Stimulated activated CD4-positive, alpha-beta T cell treated with anti-CD3 and anti-CD28 coated beads, Interleukin-1b, Interleukin-23, amount 100 ng/mL, for 4 hours (primary cell): ENCODE results near the gene YWHAQ.
"Not testable (repeated sequence)": the region's sequence is repeated elsewhere in the genome, so short reads cannot be mapped to it uniquely, and the experiment has no call there.

ENCODE experiments used
- DNase-seq, 2 donors: peaks; one replicate each; pipeline ENCODE4 v3.0.0-alpha.2; 2020; ENCODE audit warnings: low read depth in 2 of 2

Gene YWHAQ

DNA sequence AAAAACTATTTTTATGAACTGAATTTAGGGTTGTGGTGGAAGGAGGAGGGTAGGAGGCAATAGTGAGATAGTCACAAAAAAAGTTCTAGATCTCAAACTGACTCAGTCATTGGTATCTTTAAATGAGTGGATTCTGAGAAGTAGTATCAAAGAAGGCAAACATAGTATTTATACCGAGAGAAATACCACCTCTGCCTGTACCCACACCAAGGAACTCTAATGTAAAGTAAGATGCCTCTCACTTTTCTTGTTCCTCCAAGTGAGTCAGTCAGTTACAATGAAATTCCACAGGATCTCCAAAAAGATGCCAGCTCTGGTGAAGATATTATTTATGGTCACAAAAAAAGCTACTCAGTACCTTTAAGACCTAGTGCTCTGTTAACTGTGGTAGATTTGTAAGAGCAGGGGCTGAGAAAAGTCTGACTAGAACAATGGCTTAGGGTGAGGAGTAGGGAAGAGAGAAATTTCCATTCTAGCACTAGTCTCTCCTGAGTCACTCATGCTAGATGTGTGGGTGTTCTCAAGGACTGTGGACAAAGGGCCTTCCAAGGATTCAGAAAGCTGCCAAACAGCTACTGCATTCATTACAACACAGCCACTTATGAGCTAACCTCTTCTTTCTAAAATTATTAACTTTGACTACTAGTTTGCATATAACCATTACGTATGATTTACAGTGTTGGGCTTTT lies 36.3 kb downstream of the YWHAQ start:
- no peak for DNase-seq

DNA sequence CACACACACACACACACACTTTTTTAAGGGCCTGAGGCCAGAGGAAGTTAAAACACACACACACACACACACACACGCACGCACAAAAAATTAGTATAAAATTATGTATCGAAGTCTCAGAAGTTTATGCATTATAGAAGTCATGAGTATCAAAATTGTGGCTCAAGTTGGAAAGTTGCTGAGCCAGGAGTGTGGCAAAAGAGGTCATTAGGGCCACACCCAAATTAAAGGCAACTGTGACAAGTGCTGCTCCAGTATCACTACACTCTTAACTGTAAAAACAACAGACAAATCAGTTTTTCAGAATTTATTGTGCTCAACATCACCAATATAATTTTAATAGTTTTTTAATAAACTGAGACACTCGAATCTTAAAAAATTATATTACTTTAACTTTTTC lies 36.9 kb downstream of the YWHAQ start:
- no peak for DNase-seq

DNA sequence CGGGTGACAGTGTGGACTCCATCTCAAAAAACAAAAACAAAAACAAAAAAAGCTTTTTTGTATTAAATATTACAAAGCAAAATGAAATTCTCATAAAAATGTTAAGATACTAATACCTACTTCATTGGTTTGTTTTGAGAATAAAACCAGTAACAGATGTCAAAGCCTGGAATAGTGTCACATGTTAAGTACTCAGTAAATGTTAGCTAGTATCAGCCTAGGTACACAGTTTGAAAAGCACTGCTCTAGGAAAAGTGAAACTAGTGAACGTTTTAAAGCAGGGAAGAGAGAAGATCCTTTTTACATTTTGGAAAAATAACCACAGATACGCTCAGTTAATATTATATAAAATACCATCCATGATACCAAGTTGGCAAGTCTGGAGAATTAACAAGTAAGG lies 38.1 kb downstream of the YWHAQ start:
- DNase-seq = no peak

DNA sequence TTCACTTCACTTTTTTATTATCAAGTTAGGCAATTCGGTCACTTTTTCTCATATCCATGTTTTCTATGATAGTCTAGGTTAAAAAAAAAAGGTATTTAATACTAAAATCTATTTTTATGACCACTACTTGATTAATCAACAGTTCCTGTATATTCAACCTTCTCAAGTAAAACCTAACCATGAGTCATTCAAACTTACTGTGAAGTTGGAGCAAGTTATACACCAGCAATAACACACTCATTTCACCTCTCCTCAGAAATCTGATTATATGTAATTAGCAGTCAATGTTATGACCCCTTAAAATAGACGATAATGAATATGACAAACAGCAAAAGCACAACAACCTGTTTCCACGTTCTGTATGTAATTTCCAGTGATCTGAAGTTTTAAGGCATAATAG lies 40.2 kb downstream of the YWHAQ start:
- DNase-seq = no peak

DNA sequence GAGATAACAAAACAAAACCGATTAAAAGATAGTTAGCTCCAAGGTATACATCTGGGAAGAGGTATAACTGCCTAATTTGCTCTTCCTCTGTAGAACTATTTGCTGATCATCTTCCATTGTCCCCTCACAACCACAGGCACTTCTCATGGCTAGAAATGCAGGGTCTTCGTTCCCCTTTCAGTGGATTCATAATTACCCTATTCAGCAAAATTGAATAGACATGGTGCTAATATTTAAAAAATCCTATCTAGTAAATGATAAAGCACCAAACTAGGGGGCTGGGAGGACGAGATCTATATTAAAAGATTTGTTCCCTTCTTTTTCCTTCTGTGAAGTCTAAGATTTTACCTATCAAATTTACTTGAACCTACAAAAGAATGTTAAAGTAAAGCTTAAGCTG lies 44.3 kb downstream of the YWHAQ start:
- no peak for DNase-seq

DNA sequence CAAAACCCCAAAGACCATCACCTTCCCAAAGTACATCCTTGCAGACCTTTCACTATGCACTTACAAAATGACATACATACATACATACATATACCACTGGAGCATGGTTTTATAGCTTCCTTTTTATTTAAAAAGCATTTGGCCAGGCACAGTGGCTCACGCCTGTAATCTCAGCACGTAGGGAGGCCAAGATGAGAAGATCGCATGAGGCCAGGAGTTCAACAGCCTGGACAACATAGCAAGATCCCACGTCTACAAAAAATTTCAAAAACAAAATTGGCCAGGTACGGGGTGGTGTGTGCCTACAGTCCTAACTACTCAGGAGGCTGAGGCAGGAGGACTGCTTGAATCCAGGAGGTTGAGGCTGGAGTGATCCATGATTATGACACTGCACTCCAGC lies 45.3 kb downstream of the YWHAQ start:
- DNase-seq = no peak

DNA sequence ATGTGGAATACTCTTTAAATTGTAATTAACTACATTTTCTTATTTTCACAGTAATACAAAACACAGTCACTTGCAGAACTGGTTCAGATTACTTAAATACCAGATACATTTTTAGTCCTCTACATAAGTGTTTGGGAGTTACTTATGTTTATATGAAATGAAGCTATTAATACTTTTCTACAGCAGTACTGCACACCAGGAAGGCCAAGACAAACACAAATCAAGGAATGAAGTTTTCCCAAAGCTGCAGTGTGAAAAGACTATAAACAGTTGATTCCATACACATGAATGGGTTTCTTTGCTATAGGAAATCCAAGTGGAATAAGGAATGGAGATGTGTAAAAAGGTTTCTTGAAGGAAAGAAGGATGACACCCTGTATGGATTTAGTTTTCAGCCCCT lies 45.9 kb downstream of the YWHAQ start:
- DNase-seq = not testable (repeated sequence)

DNA sequence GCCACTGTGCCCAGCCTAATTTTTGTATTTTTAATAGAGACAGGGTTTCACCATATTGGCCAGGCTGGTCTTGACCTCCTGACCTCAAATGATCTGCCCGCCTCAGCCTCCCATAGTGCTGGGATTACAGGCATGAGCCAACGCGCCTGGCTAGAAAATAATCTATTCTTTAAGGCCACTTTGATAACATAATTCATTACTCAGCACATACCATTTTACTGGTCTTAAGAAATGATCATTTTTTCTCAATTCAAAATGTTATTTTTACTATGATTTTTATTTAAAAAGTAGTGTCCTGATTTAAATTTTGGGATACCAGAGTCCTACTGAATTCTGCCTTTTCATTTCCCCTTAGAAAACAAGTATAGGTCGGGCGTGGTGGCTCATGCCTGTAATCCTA lies 48.2 kb downstream of the YWHAQ start:
- no peak for DNase-seq

DNA sequence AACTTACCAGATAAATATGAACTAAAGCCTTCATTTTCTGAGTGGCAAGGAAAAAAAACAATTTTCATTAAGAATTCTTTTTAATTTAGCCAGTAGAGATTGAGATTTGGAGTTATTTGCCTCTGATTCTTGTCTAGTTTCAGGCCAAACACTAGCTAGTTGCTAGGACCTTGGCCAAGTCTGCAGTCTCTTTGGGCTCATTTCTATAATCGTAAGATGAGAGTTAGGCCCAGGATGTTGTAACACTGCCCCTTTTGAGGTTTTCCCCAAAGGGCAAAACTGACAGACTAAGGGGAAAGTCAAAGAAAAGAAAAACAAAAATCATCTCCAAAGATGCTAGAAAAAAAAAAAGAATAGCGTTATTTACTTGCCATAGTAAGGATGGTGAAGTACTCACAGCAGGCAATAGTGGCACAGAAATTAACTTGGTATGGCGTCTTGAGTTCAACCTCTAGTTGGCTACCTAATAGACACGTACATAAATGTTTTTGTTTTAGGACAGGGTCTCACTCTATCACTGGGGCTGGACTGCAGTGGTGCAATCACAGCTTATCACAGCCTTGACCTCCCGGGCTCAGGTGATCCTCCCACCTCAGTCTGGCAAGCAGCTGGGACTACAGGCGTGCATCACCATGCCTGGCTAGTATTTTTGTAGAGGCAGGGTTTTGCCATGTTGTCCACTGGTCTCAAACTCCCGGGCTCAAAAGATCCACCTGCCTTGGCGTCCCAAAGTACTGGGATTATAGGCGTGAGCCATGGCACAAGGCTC lies 52.1 kb downstream of the YWHAQ start:
- DNase-seq = no peak

DNA sequence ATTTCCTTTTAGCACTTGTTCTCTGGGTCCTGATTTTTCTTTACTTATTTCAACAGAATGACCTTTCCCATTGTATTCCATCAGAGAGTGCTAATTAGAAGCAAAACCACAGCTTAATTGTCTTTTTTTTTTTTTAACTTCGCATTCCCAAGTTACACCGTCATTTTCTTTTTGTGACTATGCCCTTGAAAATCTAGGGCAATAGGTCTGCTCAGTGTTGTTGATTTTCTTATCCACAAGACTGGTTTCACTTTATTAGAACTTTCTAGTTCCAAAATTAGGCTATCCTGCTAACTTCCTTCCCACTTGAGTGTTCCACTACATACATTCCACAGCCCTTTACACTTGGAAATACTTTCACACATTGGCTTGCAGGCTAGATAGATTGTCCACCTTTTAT lies 56.5 kb downstream of the YWHAQ start:
- DNase-seq = no peak

DNA sequence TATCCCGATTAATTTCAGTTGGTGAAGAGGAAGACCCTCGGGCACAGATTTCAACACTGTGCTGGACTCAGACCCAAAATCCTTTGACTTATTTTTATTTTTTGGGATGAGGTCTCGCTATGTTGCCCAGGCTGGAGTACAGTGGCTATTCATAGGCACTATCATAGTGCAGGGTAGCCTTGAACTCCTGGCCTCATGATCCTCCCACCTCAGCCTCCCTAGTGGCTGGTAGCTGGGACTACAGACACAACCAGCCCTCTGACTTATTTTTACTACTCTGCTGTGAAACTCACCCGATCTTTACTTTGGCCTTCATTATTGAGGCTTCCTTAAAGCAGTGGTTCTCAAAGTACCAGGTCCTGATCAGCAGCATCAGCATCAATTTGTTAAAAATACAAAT lies 57.0 kb downstream of the YWHAQ start:
- DNase-seq = no peak

DNA sequence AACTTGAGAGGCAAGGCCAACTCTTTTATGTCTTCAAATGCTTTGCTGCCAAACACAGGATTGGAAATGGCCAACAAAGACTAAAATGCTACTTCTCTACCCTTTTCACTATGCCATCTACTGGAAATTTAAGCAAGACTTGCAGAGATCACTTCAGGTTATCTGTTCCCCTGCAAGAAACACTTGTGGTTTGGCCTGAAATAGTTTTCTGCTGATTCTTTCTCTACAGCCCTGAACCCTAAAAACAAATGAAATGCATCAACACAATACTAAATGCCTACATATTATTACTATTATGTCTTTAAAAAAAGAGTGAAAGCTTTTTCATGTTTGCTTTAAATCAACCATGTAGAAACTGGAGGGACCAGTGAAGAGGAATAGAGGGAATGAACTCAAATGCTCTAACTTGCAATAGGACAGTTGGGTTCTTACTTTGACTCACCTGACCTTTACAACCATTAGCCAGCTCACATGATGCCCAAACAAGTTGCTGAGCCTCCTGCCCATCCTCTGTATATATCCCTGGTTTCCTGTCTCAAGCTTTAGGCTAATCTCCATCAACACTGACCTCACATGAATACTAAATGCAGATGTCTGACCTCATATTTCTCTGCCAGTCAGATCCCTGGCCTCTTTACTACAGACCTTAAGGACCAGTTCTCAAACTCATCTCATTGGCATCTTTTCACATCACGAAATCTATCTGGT lies 57.6 kb downstream of the YWHAQ start:
- DNase-seq = no peak

DNA sequence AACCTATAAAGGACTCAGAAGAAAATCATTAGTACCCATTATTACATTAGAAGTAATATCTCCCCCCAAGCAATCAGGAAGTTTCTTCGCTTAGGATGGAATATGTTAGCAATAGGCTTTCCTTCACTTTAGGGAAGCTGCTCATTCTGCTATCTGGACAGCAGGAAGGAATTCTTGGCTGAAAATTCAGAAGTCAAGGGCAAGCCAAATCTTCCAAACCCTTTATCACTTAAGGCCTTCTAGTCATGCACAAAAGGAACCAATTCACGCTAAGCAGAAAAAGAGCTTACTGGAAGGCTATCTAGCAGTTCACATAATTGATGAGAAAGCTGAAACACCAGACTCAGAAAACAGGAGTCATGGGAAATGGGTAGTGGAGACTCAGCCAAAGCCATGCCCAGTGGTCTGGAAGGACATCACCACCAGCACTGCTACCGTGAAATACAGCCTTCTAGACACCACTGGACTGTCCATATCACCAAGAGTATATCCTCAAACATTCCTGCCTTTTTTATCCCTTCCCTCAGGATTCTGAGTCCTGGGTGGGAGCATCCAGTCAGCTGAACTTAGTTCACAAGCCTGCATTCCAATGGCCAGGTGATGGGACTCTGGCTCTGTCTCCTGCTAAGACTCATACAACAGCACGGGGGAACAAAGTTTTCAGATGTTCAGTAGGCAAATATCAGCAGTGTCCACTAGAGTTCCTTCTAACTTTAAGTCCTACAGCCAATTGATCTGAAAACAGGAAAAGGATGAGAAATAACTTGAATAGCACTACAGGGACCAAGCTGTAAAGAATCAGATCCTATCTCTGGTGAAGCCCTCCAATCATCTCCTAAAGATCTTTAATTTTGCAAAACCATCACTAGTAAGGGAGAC lies 60.4 kb downstream of the YWHAQ start:
- DNase-seq = no peak

DNA sequence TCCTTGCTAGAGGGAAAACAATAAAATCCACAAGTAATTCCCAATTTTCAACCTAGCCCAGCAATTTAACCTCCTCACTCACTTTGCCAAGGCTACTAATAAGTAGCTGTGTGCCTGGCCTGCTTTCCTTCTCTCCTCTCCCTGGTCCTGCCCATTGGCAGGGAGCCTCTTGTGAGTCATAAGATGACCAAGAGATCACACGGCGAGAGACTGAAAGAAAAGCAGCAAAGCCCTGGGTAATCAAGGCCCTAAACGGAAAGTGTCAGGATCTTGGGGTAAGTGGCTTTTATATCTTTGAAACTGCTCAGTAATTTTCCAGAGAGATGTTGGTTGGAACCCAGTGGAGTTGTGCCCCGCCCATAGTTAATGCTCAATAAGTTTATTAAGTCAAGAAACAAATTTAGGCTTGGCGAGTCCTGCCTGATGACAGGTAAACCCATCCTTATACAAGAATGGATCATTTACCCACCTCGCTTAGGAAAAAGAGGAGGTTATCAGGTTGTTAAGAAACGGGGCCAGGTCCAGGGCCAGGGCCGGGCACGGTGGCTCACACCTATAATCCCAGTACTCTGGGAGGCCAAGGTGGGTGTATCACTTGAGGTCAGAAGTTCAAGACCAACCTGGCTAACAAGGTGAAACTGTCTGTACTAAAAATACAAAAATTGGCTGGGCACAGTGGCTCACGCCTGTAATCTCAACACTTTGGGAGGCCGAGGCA lies 65.2 kb downstream of the YWHAQ start:
- no peak for DNase-seq

DNA sequence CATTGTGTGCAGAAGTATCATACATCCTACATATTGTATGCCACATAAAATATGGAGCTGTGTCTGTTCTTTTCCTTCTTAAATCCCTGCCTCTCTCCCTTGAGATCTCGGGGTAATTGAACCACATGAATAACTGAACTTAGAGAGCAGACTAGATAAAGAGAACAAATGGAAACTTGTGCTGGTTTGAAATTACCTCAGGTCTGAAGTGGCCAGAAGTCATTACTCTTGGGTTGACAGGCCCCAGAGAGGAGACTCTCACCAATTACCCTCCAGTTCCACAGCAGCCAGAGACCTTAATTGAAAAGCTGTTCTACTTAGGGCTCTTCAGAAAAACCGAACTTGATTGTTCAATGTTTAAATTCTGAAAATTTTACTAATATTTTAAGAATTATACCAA lies 70.2 kb downstream of the YWHAQ start:
- no peak for DNase-seq

DNA sequence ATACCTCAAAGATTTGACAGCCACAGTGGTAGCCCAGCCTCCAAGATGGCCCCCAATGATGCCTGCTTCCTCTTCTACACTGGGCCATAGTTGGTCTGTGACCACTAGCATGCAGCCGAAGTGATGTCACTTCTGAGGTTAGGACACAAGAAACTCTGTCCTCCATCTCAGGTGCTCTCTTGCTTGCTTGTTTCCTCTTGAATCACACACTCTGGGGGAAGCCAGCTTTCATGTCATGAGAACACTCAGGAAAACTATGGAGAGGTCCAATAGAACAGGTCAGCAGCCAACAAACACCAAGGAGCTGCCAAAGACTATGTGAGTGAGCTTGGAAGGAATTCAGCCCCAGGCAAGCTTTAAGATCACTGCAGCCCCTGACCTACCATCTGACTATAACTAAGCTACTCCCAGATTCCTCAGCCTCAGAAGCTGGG lies 71.8 kb downstream of the YWHAQ start:
- DNase-seq = no peak

DNA sequence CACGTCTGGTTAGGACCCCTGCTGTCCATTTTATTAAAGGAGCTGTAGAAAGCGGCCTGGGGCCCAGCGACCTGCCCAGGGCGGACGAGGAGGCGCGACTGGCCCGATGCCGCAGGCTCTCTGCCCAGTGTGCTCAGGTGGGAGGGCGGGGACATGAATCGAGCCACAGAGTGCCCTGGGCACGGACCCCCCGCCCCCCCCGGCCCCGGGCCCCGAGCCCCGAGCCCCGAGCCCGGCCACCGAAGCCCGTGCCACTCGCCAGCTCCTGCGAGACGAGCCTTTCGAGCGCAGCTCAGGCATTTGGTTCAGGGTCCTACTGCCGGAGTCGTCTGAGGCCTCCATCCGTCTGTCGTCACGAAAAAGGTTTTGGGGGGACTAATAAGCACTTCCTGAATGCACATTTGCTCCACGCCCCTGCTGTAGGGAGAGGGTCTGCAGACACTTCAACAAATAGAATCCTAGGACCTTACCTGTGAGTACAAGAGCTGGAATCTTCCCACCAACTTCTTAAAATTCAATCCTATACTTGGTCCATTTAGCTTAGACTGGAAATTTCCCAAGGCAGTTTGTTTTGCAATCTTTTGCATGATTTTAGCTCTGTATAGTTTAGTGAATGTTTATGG lies 74.6 kb downstream of the YWHAQ start:
- no peak for DNase-seq

DNA sequence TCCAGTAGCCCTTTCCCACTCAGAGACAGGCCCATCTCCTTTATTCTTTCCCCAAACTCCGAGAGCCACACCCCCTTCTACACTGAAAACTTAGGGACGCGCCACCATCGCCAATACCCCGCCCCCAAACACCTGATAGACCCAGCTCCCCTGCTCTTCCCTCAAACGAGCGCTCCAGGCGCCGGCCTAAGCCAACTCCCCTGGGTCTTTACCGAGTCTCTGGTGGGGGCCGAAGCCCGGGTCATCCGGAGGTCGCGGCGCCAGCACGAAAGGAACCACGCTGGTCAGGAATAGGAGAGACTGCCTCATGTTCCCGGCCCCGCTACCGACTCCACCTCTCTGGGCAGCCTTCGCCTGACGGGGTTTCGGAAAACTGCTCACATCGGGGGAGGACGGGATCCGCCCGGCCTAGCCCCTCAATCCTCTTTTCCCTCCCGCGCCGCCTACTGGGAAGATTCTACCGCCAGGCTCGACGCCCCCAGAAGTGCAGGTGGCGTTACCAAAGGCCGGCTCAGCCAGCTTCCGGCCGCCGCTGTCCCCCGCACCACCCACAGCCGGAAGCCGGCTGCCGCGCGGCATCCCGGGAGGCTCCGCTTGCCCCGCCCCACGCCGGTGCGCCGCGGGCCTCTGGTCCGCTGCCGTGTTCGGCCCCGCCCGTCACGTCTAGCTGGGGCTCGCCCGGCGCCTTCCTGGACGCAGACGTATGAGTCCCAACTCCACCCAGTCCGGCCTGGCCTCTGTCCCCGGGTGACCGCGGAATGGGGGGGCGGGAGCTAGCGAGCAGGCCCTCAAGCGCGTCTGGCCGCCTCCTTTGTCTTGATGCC lies 75.3 kb downstream of the YWHAQ start, which contains the start of gene ADAM17:
ADAM17 (minus strand) TSS at position 534 of the 824 bp plus-strand sequence; CDS start at position 309, 225 bp downstream.
- DNase-seq = peak; percentile 67 to 84

DNA sequence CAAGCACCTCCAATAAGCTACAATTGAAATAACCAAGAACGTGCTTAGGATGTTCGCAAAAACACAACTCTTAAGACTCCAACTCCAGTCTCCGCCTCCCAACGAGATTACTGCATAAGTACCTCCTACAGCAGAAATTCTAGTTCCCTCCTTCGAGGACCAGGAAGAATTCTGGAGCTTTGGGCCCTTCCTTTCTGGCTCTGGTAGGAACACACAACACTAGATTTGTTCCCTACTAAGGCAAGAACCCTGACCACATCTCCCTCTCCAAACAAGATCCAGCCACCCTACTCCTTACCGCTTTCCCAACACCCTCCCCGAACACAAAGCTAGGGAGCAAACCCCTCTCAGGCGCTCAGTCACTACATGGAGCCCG lies 75.9 kb downstream of the YWHAQ start:
- peak in 1 of 2 donors; percentile 14 for DNase-seq
